ENCODE results near the gene REC114.

DNA sequence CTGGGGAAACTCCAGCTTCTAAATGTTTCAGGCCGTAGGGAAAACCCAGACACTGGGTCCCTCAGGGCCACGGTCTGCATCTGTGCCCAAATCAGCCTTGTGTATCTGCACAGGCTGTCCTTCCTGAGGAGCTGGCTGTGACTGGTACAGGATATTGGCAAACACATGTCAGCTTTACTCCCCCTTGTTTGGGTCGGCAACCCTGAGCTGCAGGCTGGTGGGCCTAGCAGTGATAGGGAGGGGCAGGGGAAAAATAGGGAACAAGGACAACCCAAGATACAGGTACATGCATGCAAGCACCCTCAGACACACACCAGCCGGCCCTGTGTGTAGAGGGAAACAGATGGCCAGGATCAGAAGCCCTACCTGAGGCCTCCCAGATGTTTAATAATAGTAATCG is 45.5 kb upstream of the REC114 start:
- no peak for TF ChIP-seq POLR2A (IDR thresholded peaks at IDR 0.05)
- TF ChIP-seq, protein P1, sequence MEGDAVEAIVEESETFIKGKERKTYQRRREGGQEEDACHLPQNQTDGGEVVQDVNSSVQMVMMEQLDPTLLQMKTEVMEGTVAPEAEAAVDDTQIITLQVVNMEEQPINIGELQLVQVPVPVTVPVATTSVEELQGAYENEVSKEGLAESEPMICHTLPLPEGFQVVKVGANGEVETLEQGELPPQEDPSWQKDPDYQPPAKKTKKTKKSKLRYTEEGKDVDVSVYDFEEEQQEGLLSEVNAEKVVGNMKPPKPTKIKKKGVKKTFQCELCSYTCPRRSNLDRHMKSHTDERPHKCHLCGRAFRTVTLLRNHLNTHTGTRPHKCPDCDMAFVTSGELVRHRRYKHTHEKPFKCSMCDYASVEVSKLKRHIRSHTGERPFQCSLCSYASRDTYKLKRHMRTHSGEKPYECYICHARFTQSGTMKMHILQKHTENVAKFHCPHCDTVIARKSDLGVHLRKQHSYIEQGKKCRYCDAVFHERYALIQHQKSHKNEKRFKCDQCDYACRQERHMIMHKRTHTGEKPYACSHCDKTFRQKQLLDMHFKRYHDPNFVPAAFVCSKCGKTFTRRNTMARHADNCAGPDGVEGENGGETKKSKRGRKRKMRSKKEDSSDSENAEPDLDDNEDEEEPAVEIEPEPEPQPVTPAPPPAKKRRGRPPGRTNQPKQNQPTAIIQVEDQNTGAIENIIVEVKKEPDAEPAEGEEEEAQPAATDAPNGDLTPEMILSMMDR (IDR thresholded peaks at IDR 0.05) = no peak

Measured in uterus (tissue), 2 donors.